Dendritic cell treated with granulocyte-macrophage colony-stimulating factor and Interleukin-4, amounts not matched to agents 40 ng/mL and 50 ng/mL, for 4 days (primary cell): Measurements from ENCODE around the gene TEDC1.

ENCODE experiments used
- H3K27ac Mint-ChIP-seq: one replicate; pipeline ENCODE4 v1.8.0; 2022; ENCODE audit warnings: mild to moderate bottlenecking, mixed read lengths
- H3K27me3 Mint-ChIP-seq: one replicate; pipeline ENCODE4 v1.8.0; 2022; ENCODE audit warnings: mild to moderate bottlenecking, mixed read lengths
- H3K36me3 Mint-ChIP-seq: one replicate; pipeline ENCODE4 v1.8.0; 2022; ENCODE audit warnings: low read depth, mixed read lengths
- H3K4me1 Mint-ChIP-seq: one replicate; pipeline ENCODE4 v1.8.0; 2022; ENCODE audit warnings: low read depth, mixed read lengths
- H3K4me3 Mint-ChIP-seq: one replicate; pipeline ENCODE4 v1.8.0; 2022; ENCODE audit warnings: mild to moderate bottlenecking, moderate library complexity, mixed read lengths
- H3K9me3 Mint-ChIP-seq: one replicate; pipeline ENCODE4 v1.8.0; 2022; ENCODE audit warnings: mixed read lengths
- intact Hi-C: fragments of 100-400 bp; cut with micrococcal nuclease; formaldehyde crosslinking; loops from one replicate; pipeline ENCODE4 v1.15.0; 2022

TEDC1 gene

GRCh38 chr14:105498430-105499255 is 7.6 kb downstream of the TEDC1 start:
- peaks cover 47% of the 10 kb centered on the region for H3K36me3 Mint-ChIP-seq
- no peak overlapping the region for H3K4me3 Mint-ChIP-seq
- intact Hi-C loops, result no loop called here
- no peaks in the 10 kb centered on the region for H3K4me1 Mint-ChIP-seq
- no peak overlapping the region for H3K27ac Mint-ChIP-seq
- H3K27me3 Mint-ChIP-seq, result peaks cover 7% of the 10 kb centered on the region
- no peaks in the 10 kb centered on the region for H3K9me3 Mint-ChIP-seq

- no peak overlapping the region for H3K4me3 Mint-ChIP-seq
- no peaks in the 10 kb centered on the region for H3K4me1 Mint-ChIP-seq
- no peaks in the 10 kb centered on the region for H3K9me3 Mint-ChIP-seq
- H3K36me3 Mint-ChIP-seq, result peaks cover 39% of the 10 kb centered on the region
- peaks cover 10% of the 10 kb centered on the region for H3K27me3 Mint-ChIP-seq
- H3K27ac Mint-ChIP-seq, result no peak overlapping the region
- intact Hi-C loops, result no loop called here
Observed at GRCh38 chr14:105499256-105500035, 8.4 kb downstream of the TEDC1 start.

GRCh38 chr14:105500036-105500725 is 9.1 kb downstream of the TEDC1 start:
- no peak overlapping the region for H3K27ac Mint-ChIP-seq
- H3K9me3 Mint-ChIP-seq, result no peaks in the 10 kb centered on the region
- H3K4me1 Mint-ChIP-seq, result no peaks in the 10 kb centered on the region

GRCh38 chr14:105500726-105501101 is 9.7 kb downstream of the TEDC1 start:
- peaks cover 32% of the 10 kb centered on the region for H3K36me3 Mint-ChIP-seq
- H3K27ac Mint-ChIP-seq, result no peak overlapping the region

More at GRCh38 chr14:105500036-105500725, 9.1 kb downstream of the TEDC1 start:
- intact Hi-C loops, result no loop called here
- Mint-ChIP-seq H3K36me3 (peaks cover 32% of the 10 kb centered on the region), H3K4me3 (no peak overlapping the region), H3K27me3 (peaks cover 10% of the 10 kb centered on the region)

GRCh38 chr14:105501504-105502291 is 10.7 kb downstream of the TEDC1 start:
- H3K27ac Mint-ChIP-seq, result no peak overlapping the region
- no peaks in the 10 kb centered on the region for H3K4me1 Mint-ChIP-seq
- H3K36me3 Mint-ChIP-seq, result peaks cover 25% of the 10 kb centered on the region
- H3K27me3 Mint-ChIP-seq, result peaks cover 16% of the 10 kb centered on the region
- intact Hi-C loops, result no loop called here
- H3K9me3 Mint-ChIP-seq, result no peaks in the 10 kb centered on the region
- no peak overlapping the region for H3K4me3 Mint-ChIP-seq

More at GRCh38 chr14:105500726-105501101, 9.7 kb downstream of the TEDC1 start:
- intact Hi-C loops, result no loop called here
- Mint-ChIP-seq H3K4me1 (no peaks in the 10 kb centered on the region), H3K4me3 (no peak overlapping the region), H3K9me3 (no peaks in the 10 kb centered on the region), H3K27me3 (peaks cover 10% of the 10 kb centered on the region)

- H3K27ac Mint-ChIP-seq, result no peak overlapping the region
- intact Hi-C loops, result no loop called here
- no peak overlapping the region for H3K4me3 Mint-ChIP-seq
- no peaks in the 10 kb centered on the region for H3K4me1 Mint-ChIP-seq
- H3K27me3 Mint-ChIP-seq, result peaks cover 25% of the 10 kb centered on the region
- peaks cover 15% of the 10 kb centered on the region for H3K36me3 Mint-ChIP-seq
- H3K9me3 Mint-ChIP-seq, result no peaks in the 10 kb centered on the region
Observed at GRCh38 chr14:105502446-105503295, 11.6 kb downstream of the TEDC1 start.

GRCh38 chr14:105503296-105503640 is 12.2 kb downstream of the TEDC1 start:
- H3K27ac Mint-ChIP-seq, result no peak overlapping the region
- H3K36me3 Mint-ChIP-seq, result peaks cover 10% of the 10 kb centered on the region
- H3K4me3 Mint-ChIP-seq, result no peak overlapping the region
- intact Hi-C loops, result no loop called here
- no peaks in the 10 kb centered on the region for H3K4me1 Mint-ChIP-seq
- H3K9me3 Mint-ChIP-seq, result no peaks in the 10 kb centered on the region
- H3K27me3 Mint-ChIP-seq, result peaks cover 29% of the 10 kb centered on the region

GRCh38 chr14:105503935-105504692 is 13.1 kb downstream of the TEDC1 start:
- H3K4me3 Mint-ChIP-seq, result no peak overlapping the region
- no peaks in the 10 kb centered on the region for H3K4me1 Mint-ChIP-seq
- peaks cover 1% of the 10 kb centered on the region for H3K36me3 Mint-ChIP-seq

GRCh38 chr14:105505101-105505500 is 14.1 kb downstream of the TEDC1 start:
- intact Hi-C loops, result no loop called here
- H3K36me3 Mint-ChIP-seq, result no peaks in the 10 kb centered on the region
- H3K27me3 Mint-ChIP-seq, result peaks cover 40% of the 10 kb centered on the region
- H3K4me3 Mint-ChIP-seq, result no peak overlapping the region
- H3K9me3 Mint-ChIP-seq, result no peaks in the 10 kb centered on the region
- H3K4me1 Mint-ChIP-seq, result no peaks in the 10 kb centered on the region
- H3K27ac Mint-ChIP-seq, result no peak overlapping the region

More at GRCh38 chr14:105503935-105504692, 13.1 kb downstream of the TEDC1 start:
- H3K9me3 Mint-ChIP-seq, result no peaks in the 10 kb centered on the region
- H3K27ac Mint-ChIP-seq, result no peak overlapping the region
- intact Hi-C loops, result no loop called here
- peaks cover 35% of the 10 kb centered on the region for H3K27me3 Mint-ChIP-seq

- Mint-ChIP-seq H3K36me3 (no peaks in the 10 kb centered on the region), H3K27ac (no peak overlapping the region), H3K9me3 (no peaks in the 10 kb centered on the region), H3K4me1 (no peaks in the 10 kb centered on the region), H3K27me3 (peaks cover 53% of the 10 kb centered on the region), H3K4me3 (no peak overlapping the region)
- intact Hi-C loops, result no loop called here
Observed at GRCh38 chr14:105507247-105507646, 16.2 kb downstream of the TEDC1 start.

- Mint-ChIP-seq H3K27ac (no peak overlapping the region), H3K36me3 (no peaks in the 10 kb centered on the region), H3K4me3 (no peak overlapping the region)
Observed at GRCh38 chr14:105508069-105508468, 17.0 kb downstream of the TEDC1 start.

GRCh38 chr14:105508601-105509000 is 17.6 kb downstream of the TEDC1 start:
- Mint-ChIP-seq H3K27me3 (peaks cover 48% of the 10 kb centered on the region), H3K4me1 (no peaks in the 10 kb centered on the region), H3K27ac (no peak overlapping the region), H3K36me3 (no peaks in the 10 kb centered on the region), H3K4me3 (no peak overlapping the region), H3K9me3 (no peaks in the 10 kb centered on the region)
- intact Hi-C loops, result no loop called here

More at GRCh38 chr14:105508069-105508468, 17.0 kb downstream of the TEDC1 start:
- no peaks in the 10 kb centered on the region for H3K4me1 Mint-ChIP-seq
- H3K9me3 Mint-ChIP-seq, result no peaks in the 10 kb centered on the region
- intact Hi-C loops, result no loop called here
- peaks cover 48% of the 10 kb centered on the region for H3K27me3 Mint-ChIP-seq
